ENCODE data around the gene COL12A1.

COL12A1 gene

DNA sequence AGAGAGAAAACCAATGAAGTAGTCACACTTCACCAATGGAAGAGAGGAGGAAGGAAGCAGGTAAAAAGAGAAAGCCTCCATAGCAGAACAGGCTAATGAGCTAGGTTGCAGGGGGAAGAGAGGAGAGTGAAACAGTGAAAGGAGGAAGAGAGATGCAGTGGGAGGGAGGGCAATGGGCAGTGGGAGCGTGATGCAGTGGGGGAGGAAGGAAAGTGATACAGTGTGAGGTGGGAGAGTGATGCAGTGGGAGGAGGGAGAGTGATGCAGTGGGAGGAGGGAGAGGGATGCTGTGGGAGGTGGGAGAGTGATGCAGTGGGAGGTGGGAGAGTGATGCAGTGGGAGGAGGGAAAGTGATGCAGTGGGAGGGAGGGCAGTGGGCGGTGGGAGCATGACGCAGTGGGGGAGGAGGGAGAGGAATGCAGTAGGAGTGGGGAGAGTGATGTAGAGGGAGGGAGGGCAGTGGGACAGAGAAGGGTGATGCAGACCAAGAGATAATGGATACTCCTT, 29.7 kb downstream of the COL12A1 start:
- DNase-seq = no peak

DNA sequence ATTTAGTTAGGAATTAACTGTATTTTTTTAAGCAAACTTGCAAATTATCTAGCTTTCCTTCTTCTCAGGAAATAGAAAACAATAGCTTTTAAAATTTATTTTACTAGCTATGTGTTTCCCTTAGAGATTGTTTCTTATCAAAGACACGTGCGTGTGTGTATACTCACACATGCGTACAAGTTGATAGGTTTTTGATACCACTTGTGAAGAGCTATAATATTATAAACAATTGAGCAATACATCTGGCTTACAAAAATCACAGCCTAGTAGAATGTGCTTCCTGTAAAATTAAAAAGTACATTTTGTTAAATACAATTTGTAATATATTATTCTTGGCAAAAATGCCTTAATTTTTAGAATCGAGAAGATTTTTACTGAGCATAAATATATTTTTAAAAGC, 33.9 kb downstream of the COL12A1 start:
- DNase-seq = no peak

DNA sequence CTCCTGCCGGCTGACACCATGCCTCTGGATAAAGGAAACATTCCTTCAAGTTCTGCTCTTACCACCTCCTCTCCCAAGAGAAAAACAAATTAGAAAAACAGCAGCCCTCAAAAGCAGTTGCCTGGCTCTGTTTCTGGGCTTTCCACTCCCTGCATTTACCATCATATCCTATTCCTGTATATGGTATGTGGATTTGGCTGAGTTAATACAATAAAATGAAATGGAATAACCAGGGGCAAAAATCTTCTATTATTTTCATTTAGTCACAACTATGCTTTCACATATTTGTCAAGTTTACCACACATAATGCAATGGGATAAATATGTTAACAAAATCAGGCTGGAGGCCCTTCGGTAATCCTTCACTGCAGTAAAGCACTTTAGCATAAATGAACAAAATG, 34.3 kb downstream of the COL12A1 start:
- no peak for DNase-seq

DNA sequence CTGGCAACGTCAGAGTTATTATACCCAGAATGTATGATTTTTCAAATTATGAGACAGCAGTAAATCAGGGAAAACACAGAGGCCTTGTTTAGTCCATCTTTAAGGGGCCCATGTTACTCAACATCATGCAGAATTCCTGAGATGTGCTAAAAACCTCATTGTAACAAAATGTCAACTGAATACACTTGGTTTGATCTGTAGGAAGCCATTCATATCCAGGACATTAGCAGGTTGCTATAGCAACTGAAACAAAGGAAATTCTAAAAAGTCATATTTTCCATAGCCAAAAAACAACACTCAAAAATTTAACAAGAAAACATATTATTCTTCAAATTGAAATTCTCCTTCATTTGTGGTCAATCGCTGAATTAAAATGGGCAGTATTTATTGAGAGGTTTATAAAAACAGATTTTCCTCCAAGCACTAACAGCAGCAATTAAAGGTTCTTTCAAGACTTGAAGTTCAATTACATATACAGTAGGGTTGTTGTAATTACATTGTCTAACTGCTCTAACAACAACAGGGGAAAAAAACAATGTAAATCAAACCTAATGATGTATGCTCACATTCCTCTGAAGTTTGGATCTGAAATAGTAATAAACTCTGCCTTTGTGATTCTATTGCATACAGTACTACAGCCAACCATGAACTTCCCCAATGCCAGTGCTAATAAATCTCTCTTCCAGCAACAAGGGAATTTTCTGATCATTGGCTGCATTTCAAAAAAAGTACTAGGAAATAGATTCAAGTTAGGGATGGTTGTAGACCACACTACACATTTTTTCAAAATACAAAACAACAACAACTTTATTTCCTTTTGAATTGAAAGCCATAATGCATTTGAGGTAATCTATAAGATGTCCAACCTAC, 34.9 kb downstream of the COL12A1 start:
- DNase-seq = no peak

DNA sequence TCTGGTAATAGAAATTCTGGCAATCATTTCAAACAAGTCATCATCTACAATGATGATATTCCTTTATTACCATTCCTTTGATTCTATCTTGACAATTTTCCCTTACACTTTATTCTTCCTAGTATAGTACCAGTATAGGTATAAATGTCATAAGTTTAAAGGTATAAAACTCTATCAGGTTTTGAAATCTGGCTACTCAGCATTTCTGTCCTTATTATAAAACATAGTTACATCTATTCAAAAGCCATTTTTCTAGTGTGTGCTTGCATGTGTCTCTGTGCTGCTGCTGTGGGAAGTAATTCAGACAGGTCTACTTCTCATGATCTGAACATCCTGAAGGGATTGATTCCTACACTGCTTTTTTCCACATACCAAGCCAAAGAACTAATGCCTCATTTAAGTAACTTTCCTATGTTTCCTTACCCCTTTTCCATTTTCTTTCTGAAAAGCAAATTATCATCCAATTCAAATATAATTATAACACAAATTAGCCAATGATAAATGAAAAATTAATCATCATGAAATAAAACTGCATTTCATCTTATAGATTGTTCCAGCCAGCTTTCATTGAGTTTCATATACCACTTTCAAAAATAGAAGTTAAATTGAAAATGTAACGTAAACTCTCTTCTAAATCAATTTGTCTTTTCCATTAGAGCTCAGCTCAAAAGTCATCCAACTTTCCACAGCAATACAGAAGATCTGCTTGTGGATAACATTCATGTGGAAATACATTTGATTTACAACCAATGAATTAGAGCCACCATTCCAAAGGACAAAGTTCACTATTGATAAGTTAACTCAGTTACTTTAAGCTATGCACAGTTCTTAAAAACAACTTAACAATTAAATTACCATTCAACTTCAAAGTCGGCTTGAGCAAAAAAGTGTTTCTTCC, 35.9 kb downstream of the COL12A1 start:
- DNase-seq = no peak

DNA sequence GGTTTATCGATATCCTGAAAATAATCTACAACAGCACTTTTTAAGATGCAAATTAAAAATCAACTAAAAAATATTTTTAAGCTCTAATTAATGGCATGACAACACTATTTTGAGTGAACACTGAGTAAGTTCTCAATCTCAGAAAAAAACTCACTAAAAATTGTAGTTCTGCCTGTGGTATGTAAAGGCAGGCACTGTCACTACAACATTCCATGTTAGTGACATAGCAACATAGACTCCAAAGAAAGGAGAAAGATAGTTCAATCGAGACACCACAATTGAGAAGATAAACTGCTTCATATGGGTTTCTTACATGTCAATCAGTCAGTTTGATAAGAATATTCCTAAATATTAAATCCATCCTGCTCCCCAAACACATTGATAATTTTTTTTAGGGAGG, 38.0 kb downstream of the COL12A1 start:
- DNase-seq = no peak

DNA sequence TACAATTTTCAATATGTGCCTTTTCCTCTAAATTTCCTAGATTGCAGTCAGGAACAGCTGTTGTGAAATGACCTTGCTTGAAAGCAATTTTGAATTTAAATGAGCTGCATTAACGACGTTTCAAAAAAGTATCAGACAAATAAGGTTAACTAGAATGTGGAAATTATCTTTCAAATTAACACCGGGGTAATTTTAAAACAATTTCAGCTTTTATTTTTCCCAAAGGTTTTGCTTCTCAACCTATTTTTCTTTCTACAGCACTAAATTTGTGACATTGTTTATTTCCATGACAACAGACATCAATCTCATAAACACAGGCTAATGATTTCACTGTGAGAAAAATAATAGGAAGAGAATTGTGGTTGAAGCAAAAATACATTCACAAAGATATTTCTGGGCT, 38.5 kb downstream of the COL12A1 start:
- no peak for DNase-seq

DNA sequence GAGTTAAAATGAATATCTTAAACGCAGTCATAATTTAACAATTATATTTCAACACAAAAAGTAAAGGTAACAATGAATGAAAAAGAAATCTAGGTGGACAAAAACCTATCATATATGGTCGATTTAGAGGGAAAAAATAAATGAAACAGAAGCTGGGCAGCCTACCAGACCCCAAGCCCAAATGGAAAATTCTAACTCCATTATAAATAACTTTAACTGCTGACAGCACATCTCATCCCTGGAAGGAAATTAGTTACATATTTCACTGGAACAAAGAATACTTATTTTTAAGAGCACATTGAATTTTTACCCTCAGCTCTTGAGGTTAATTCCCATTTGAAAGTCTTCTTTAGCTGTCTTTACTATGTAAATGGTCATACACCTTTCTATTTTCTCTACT, 39.1 kb downstream of the COL12A1 start:
- DNase-seq = no peak

DNA sequence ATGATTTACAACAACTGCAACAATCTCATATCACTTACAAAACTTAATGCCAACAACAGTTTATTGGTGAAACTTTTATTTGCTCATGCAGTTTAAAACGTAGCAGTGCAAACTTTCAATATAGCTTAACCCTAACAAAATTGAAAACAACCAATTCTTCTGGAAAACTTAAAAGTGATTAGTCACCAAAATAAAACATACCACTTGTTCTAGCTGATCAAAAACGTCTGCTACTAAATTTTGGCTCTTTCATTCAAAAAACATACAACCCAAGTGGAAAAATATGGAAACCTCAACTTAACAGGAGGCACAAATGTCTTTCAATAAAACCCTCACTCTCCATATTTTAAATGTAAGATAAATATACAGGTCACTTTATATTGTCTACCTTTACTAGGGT, 39.6 kb downstream of the COL12A1 start:
- DNase-seq = no peak

DNA sequence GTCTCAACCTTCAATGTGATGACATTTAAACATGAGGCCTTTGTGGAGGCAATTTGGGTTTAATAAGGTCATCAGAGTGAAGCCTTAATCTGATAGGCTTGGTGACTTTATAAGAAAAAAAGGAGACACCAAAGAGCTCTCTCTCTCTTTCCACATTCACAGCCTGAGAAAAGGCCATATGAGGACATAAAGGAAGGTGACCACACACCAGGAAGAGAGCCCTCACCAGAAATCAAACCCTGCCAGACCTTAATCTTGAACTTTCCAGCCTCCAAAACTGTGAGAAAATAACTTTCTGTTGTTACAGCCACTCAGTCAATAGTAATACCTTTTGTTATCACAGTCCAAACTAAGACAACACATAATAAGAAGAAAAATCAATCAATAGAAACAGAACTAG, 47.7 kb downstream of the COL12A1 start:
- DNase-seq = no peak

DNA sequence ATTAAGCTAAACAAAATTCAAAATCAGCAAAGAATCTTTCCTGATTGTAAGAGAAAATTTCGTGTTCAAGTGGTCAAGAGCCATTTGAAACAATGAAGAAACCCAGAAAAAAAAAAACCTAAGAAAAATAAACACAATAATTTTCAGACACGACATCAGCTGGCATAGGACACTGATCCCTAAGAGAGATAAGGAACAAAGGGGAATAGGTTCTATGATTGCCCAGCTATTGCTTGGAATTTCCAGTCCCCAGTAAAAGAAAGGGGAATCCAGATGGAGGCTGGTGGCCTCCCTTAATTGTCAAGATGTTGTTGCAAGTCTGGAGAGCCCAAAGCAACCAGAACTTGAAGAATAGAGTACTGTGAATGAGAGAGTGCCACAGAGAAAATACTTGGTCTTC, 48.5 kb downstream of the COL12A1 start:
- no peak for DNase-seq

DNA sequence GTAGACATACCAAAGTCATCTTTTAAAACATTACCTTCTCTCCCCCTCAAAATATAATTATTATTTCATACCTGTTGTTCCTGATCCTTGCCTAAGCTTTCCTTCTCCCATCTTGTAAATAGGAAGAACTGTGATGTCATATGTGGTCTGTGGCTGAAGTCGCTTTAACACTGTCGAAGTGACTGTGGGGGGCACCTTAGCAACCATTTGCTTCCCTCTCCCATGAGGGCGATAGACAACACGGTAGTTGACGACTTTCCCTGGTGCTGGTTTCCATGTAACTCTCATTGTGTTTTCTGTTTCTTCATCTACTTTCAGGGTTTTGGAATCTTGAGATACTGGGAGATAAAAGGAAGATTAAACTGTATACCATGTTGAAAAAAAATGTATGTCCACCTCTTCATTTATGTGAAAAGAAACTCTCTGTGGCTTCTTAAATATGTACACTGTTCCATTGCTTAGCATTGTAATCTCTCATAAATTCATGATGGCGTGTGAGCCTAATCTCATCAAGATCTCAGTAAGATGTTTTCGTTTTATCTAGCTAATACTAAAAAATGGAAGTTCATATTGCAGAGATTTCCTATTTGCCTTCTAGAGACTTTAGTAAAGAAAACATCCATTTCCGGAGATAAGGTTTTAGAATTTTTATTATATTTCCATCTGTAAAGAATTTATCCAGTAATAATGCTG, 49.5 kb downstream of the COL12A1 start:
- DNase-seq = no peak

DNA sequence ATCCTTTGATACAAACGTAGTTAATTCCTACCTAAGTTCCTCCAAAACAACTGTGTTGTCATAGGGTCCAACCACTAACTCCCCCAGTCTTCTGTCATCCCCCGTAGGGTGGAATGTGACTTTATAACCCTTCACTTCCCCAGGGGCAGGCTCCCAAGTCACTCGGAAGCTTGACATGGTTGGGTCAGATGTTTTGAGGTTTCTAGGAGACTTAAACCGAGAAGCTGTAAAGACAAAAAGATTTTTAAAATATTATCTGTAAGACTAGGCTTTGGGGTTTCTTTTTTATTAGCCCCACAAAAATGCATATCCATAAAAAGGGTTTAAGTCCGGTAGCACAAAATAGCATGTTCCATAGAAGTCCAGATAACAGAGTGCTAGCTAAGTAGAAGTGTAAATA, 50.2 kb downstream of the COL12A1 start:
- no peak for DNase-seq

DNA sequence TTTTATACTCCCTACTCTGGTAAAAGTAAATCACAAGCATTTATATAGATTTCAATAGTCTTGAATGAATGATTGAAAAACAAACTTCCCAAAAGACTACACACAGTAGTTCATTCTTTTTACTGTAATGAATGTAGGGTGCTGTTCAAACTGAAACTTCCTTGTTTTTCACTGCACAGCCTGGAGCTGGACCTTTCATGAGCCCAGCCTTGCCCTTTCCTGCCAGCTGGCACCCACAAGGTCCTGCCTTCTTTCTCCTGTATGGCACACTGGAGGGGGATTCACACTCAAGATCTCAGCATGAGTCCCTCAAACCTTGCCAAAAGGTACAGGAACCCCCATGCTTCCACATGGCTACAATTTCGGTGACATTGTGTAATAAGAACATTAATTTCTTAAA, 50.9 kb downstream of the COL12A1 start:
- DNase-seq = no peak

DNA sequence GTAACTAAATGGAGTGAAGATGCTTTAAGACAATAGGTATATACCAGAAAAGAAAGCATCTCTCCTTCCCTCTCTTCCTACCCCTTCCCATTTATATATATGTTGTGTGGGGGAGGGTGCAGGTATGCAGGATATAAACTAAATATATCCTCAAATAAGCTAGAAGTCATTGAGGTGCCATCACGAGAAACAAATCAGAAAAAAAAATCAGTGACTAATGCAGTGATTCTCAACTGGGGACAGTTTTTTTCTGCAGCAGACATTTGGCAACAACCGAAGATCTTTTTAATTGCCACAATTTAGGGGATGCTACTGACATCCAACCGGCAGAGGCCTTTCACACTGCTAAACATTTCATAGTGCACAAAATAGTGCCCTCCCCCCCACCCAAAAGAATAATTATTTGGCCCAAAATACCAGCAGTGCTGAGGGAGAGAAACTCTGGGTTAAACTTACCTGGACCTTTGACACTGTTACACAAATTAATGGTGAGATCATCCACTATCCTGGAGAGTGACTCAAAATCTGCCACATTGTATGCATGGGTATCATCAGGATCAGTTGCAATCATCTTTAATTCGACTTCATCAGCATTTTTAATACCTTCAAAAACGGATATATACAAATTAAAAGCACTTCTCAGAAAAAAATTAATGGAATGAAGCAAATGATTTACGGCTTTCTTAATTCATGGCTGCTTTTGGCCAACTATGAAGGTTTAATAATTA, 55.0 kb downstream of the COL12A1 start:
- DNase-seq = no peak

DNA sequence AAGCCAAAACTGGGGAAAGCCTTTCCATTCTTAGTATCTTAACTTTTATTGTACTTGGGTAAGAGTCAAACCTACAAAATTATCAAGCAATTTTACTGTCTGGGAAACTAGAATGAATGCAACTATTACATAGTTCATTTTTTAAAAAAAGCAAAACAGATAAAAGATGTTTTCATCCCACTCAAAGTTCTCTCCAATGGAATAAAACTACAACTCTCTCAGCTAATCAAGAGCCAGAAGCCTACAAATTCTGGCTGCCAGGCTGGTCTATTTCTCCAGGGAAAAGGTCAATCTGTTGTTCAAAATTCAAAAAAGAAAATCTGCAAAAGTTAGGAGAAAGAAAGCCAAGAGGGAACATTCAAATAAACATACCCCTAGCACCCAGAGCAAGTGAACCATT, 56.2 kb downstream of the COL12A1 start:
- no peak for DNase-seq

DNA sequence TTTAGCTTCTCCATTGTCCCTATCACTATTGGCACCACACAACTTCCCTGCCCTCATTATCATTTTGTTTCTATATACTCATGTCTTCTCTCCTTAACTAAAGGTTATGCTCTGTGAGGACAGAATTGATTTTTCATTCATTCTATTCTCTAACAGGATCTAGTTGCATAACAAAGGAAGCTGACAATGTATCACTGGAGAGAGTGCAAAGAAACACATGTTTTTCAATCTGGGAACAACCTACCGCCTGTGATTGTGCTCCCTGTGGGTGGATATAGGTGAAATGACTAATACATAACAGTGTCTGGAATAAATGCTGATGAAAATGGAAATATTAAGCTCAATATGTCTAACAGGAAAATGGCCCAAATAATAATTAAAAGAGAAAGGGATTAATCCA, 56.6 kb downstream of the COL12A1 start:
- DNase-seq = no peak

DNA sequence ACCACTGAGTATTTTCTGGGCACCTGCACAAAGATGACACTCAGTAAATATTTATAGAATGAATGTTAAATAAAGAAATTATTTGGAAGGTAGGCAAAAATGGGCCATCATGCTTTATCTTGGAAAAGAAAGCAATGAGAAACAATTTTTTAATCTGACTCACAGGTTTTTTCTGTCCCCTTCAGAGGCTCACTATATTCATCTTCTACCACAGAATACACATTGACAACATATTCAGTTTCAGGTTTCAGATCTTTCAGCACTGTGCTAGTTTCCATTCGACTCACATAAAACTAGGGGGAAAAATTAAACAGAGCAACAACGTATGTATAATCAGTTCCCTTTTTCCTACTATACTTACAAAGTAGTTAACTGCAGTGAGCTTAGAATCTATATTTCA, 58.3 kb downstream of the COL12A1 start:
- no peak for DNase-seq

DNA sequence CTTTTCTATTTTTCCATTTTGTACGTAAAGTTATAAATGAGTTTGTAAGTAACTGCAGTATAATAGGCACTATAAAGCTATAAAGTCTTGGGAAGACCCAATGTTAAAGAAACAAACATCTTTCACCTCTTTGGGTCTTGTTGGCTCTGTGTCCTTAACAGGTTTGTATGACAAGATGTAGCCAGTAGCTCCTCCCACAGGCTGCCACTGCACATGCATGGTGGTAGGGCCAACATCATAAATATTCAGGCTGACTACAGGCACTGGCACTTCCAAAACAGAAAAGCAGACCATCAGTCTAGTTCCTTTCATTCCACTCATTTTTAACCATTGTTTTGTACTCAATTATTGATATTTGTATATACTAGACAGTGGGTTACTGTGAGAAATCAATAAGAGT, 59.9 kb downstream of the COL12A1 start:
- DNase-seq = no peak

DNA sequence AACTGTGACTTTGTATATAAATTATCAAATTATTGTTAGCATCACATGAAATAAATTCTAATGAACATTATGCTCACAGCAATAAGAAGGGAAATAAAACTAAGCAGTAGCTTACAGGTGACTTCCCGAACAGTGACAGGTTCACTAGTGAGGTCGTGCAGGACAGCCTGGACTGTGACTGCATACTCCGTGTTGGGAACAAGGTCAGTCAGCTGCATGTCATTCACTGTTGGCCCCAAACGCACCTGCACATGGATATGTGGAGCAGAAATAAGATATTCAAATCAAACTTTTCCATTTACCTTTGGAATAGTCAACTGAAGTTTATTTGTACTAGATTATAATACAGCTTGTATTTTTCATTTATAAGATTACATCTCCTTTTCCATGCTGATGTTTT, 60.6 kb downstream of the COL12A1 start:
- no peak for DNase-seq

DNA sequence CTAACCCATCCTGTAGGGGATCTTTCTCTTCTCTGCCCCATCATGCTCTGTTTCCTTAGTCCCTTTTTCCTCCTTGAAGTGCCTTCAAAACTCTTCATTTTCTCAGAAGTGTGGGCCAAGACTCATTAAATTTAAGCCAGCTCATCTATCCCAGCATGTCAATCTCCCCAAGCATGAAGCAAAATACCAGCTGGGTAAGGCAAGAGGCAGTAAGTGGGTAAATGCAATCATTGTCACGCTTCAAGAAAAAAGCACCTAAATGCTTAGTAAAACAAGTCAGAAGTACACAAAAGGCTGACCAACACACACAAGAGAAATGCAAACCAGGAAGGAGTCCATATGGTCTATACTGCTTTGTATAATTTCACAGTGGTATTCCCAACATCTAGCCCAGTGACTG, 61.5 kb downstream of the COL12A1 start:
- no peak for DNase-seq

DNA sequence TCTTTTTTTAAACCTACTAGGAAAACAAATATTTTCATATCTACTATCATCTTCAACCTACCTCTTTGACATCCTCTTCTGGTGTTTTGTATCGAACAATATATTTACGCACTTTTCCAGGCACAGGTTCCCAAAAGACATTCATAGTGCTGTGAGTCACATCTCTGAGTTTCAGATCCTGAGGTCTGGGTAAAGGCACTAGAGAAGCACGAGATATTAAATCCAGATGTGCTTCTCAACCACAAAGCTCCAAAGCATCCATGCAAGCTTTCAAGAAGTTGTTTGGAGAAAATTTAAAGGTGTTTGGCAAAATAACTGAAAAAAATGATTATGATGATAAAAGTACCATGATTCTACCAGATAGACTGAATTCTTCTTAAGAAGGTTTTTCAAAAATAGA, 62.7 kb downstream of the COL12A1 start:
- DNase-seq = no peak

DNA sequence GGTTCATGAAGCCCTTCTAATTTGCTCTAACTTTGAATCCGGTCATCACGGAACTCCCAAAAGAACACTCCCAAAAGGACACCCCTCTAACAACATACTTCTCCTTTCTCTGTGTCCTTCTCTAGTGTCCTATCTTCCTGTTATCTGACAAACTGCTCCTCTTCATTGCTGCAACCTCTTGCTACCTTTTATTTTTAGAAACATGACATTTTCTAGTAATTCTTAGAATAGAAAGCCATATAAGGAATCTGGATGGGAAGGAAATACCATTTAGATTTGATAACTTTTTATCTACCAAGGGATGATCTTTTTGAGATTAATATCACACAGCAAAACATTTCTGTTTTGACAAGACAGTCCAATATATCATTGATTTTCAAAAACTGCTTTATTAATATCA, 63.1 kb downstream of the COL12A1 start:
- DNase-seq = no peak
